Hindlimb muscle (tissue), 1 donor: Measurements from ENCODE around the gene LCN15. TPM values are rescaled to one million over a fixed set of nuclear protein-coding genes. Genes with fewer than 3 reads are reported as not detected.
A peak's percentile ranks its signal among the peaks of the same experiment; 100 is the strongest.
"Not testable (repeated sequence)": the region's sequence is repeated elsewhere in the genome, so short reads cannot be mapped to it uniquely, and the experiment has no call there.

ENCODE experiments used
- DNase-seq: peaks from one replicate; pipeline ENCODE4 v3.0.0-alpha.2; 2013
- polyA plus RNA-seq: library from polyadenylated mRNA; unstranded; fragments of 120-200 nt; gene quantifications from one replicate; pipeline ENCODE4 v1.2.1, GENCODE V29; 2013; ENCODE audit not compliant: insufficient read length

The LCN15 gene
- polyA plus RNA-seq, 1 donor: 0.62 TPM

DNA sequence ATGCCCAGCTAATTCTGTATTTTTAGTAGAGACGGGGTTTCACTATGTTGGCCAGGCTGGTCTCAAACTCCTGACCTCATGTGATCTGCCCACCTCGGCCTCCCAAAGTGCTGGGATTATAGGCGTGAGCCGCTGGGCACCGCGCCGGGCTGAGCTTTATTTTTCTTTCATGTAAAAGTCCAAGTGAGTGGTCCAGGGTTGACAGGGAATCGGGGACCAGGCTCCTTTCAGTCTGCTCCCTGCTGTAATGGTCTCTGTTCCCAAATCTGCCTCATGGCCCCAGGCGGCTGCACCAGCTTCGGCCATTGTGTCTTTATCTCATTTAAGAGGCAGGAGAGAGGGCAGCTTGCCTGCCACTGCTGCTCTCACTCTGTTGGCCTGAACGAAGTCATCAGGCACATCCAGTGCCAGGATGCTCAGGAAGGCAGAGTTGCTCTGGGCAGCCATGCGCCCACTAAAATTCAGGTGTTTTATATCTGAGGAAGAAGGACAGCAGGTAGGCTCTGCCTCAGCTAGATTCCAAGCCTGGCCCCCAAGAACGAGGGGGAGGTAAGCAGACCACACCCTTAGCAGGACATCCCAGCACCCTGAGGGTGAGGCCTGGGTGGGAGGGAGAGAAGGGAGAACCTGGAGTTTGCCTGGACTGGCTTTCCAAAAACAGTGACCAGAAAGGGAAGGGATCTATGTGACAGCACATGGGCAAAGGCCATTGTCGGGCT lies 30.1 kb upstream of the LCN15 start:
- no peak for DNase-seq

GRCh38 chr9:136793086-136793946 lies 29.0 kb upstream of the LCN15 start:
- DNase-seq: no peak

- DNase-seq: no peak
Measured at GRCh38 chr9:136792321-136793085, 28.2 kb upstream of the LCN15 start.

DNA sequence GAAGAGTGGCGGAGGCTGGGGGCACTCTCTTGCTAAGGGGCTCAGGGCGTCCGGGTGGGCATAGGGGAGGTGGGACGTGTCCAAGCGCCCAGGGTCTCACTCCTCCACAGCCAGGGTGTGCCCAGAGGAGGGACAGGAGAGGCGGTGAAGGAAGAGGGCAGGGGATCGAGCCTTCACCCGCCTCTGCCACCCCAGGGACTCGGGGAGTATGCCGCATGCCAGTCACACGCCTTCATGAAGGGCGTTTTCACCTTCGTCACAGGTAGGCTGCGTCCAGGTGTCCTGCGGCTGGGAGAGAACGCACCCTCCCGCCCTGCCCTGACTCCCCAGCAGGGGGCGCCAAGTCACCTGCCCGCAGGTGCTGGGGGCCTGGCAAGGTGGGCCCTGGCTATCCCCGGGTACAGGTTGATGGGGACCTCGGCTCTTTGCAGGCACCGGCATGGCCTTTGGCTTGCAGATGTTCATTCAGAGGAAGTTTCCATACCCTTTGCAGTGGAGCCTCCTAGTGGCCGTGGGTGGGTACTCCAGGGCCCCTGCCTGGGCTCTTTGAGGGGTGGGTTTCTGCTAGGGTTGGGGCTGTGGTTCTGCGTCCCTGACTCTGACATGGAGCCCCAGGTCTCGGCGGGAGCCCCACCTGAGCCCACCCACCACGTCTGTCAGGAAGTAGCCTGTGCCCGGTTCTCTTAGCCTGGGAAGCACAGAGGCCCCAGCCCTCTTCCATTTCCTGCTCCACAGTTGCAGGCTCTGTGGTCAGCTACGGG lies 27.4 kb upstream of the LCN15 start:
- peak; percentile 34 for DNase-seq

- DNase-seq: peak; percentile 98
Measured at GRCh38 chr9:136790640-136791515, 26.6 kb upstream of the LCN15 start, which contains the start of gene TMEM141. TMEM141 (plus strand) TSS chr9:136791344; CDS start chr9:136791371, 27 bp downstream.

- DNase-seq: no peak
Measured at GRCh38 chr9:136789523-136789937, 25.2 kb upstream of the LCN15 start.

- not testable (repeated sequence) for DNase-seq
Measured at GRCh38 chr9:136788644-136789522, 24.6 kb upstream of the LCN15 start.

DNA sequence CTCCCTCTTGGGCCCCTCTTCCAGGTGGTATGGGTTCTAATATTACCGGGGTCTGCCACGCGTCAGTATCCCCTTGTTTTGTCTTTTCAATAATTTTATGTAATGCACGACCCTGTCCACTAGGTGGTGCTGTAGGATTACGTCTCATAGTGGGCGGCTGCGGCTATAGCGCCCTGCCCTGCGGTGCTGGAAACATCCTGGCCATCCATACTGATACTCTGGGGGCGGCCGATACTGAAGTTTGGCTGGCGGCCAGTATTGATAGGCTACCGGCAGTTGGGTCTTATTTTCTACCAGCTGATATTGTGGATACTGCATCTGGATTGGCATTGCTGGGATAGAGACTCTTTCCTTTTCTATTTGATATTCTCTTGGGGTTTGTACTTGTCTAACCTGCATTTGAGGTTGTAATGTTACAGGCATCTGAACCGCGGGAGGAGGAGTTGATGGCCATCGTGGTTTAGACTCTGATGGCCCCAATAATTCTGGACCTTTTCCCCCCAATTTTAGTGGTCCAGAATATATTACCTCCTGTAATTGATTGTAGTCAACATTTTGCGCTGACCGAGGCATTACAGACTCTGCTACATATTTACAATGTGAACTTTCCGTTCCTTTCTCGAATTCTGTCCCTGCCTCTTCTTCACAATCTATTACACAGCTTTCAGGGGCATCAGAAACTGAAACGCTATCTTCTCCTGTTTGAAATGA lies 23.5 kb upstream of the LCN15 start:
- DNase-seq: peak; percentile 70

- not testable (repeated sequence) for DNase-seq
Measured at GRCh38 chr9:136786983-136787382, 22.7 kb upstream of the LCN15 start.

GRCh38 chr9:136786451-136786850 lies 22.1 kb upstream of the LCN15 start:
- no peak for DNase-seq

GRCh38 chr9:136785565-136786355 lies 21.4 kb upstream of the LCN15 start:
- DNase-seq: not testable (repeated sequence)

- no peak for DNase-seq
Measured at GRCh38 chr9:136784997-136785361, 20.7 kb upstream of the LCN15 start.

GRCh38 chr9:136784249-136784996 lies 20.1 kb upstream of the LCN15 start:
- no peak for DNase-seq

GRCh38 chr9:136782452-136782851 lies 18.1 kb upstream of the LCN15 start:
- DNase-seq: no peak

DNA sequence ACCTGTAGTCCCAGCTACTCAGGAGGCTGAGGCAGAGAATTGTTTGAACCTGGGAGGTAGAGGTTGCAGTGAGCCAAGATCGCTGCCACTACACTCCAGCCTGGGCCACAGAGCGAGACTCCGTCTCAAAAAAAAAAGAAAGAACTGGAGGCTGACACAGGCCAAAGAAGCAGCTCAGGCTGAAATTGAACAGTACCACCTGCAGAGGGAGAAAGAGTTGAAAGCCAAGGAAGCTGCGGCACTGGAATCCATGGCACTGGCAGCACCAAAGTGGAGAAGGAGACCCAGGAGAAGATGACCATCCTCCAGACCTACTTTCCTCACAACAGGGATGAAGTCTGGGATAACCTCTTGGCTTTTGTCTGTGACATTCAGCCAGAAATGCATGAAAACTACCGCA lies 15.5 kb upstream of the LCN15 start:
- DNase-seq: no peak

DNA sequence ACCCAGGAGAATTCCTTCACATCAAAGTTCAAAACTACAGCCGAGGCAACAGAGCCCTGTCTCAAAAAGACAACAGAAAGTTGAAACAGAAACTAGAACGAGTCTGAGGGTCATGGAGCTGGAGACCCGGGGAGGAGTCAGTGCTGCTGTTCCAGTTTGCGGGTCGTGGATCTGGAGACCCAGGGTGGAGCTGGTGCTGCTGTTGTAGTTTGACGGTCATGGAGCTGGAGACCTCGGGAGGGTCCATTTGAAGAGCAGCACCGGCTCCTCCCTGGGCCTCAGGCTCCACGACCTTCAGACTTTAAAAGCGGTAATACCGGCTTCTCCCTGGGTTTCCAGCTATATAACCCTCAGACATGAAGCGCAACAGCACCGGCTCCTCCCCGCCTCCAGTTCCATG lies 13.0 kb upstream of the LCN15 start:
- DNase-seq: no peak

DNA sequence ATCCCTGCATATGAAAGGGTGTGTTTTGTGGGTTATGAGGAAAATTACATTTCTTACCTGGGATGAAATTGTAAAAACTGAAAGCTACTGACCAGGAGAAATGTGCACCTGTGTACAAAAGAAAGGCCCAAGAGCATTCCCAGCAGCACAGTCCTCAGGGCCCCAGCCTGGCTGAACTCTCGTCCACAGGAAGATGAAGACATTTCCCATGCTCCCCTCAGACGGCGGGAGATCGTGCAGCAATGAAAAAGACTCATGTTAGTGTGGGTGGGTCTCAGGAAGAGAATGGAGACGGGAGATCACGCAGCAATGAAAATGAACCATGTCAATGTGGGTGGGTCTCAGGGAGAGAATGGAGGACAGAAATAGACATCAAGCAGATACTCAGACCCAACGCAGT lies 12.6 kb upstream of the LCN15 start:
- no peak for DNase-seq

DNA sequence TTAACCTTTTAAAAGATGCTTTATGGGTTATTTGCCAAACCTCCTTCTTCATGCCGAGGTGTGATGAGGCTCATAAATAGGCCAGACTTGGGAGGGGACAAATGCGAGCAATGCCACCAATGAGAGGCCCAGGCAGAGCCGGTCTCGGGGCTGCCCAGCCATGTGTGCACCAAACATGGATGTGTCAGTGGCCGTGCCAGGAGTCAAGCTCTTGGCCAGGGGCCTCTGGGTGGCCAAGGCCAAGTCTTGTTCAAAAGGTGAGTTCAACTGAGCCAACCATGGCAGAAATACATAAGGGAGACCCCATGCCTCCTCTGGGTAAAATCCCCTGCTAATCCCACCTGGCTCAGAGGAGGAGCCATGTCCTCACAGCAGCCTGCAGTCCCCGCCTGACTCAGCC lies 10.9 kb upstream of the LCN15 start:
- DNase-seq: no peak
